Activated CD4-positive, alpha-beta T cell treated with anti-CD3 and anti-CD28 coated beads, Interleukin-2, amount 50 U/mL, for 48 hours (primary cell): Measurements from ENCODE around the gene RPL13.
"Not testable (repeated sequence)": the region's sequence is repeated elsewhere in the genome, so short reads cannot be mapped to it uniquely, and the experiment has no call there.

ENCODE experiments used
- DNase-seq, 2 experiments: peaks; one replicate each; pipeline ENCODE4 v3.0.0-alpha.2; 2020

The RPL13 gene

GRCh38 chr16:89577055-89577759 lies 16.7 kb downstream of the RPL13 start:
- no peak for DNase-seq

- no peak for DNase-seq
Observed at GRCh38 chr16:89579351-89579750, 18.9 kb downstream of the RPL13 start.

- DNase-seq: no peak
Observed at GRCh38 chr16:89581045-89581695, 20.7 kb downstream of the RPL13 start.

- DNase-seq: no peak
Observed at GRCh38 chr16:89581861-89582563, 21.5 kb downstream of the RPL13 start.

GRCh38 chr16:89582614-89583196 lies 22.2 kb downstream of the RPL13 start:
- DNase-seq: no peak

GRCh38 chr16:89583197-89583894 lies 22.9 kb downstream of the RPL13 start:
- no peak for DNase-seq

GRCh38 chr16:89583895-89584644 lies 23.6 kb downstream of the RPL13 start:
- no peak for DNase-seq

- DNase-seq: no peak
Observed at GRCh38 chr16:89584768-89585549, 24.5 kb downstream of the RPL13 start.

GRCh38 chr16:89586218-89586617 lies 25.7 kb downstream of the RPL13 start:
- no peak for DNase-seq

- no peak for DNase-seq
Observed at GRCh38 chr16:89586853-89587252, 26.4 kb downstream of the RPL13 start.

- DNase-seq: not testable (repeated sequence)
Observed at GRCh38 chr16:89587676-89588075, 27.2 kb downstream of the RPL13 start.

GRCh38 chr16:89588413-89589109 lies 28.1 kb downstream of the RPL13 start:
- DNase-seq: no peak

- no peak for DNase-seq
Observed at GRCh38 chr16:89589241-89589926, 28.9 kb downstream of the RPL13 start.

- no peak for DNase-seq
Observed at GRCh38 chr16:89593841-89594240, 33.4 kb downstream of the RPL13 start.

GRCh38 chr16:89595330-89596060 lies 35.0 kb downstream of the RPL13 start:
- DNase-seq: no peak

- no peak for DNase-seq
Observed at GRCh38 chr16:89596061-89596689, 35.7 kb downstream of the RPL13 start.

- no peak for DNase-seq
Observed at GRCh38 chr16:89596957-89597649, 36.6 kb downstream of the RPL13 start.

GRCh38 chr16:89598199-89598598 lies 37.7 kb downstream of the RPL13 start:
- no peak for DNase-seq
